Activated gamma-delta T cell treated with anti-CD3 and anti-CD28 coated beads, Interleukin-2, amount 50 U/mL, for 16 hours (primary cell): ENCODE results near the gene PLXDC2.

ENCODE experiments used
- DNase-seq: peaks from one replicate; pipeline ENCODE4 v3.0.0-alpha.2; 2020; ENCODE audit warnings: low read depth

The PLXDC2 gene

DNA sequence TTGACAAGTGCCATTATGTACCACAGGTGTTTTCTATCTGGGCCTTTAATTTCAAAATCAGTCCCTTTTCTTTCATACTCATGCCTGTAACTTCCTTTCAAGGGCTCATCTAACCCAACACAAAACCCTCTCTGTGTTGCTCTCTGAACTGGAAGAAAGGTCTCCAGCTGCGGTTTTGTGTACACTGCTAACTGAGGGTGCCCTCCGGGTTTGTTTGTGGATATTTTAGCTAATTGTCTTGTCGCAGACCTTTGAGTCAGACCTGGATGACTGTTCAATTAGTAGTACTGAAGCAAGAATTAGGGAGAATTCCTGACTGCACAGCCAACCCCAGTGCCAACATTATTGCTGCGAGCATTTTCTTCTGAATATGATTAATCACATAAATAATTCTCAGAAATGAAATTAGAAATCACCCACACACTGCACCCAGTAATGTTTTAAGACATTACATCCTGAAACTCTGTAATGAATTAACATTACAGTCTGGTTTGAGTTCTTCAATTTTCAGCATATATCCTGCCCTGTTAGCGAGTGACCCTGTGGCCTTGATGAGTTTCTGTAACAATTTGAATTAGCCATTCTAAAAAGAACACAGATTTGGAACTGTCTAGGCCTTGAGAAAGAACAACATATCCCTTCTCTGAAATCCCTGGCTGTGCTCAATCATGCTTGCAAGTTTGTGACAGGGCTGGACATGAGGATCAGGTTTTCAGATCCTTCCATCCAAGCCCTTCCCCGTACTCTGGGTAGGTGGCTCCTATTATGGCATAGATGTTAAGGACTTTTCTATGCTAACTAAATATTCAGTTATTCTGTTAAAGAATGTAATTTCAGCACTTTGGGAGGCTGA is 460.1 kb downstream of the PLXDC2 start:
- DNase-seq = no peak

DNA sequence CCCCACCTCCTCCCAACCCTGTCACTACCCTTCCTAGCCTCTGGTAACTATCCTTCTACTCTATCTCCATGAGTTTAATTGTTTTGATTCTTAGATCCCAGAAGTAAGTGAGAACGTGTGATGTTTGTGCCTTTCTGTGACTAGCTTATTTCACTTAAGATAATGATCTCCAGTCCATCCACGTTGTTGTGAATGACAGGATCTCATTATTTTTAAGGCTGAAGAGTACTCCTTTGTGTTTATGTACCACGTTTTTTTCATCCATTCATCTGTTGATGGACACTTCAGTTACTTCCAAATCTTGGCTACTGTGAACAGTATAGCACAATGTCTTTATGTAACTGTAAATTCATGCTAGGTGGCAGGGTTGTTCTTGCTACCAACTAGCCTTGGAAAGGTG is 461.6 kb downstream of the PLXDC2 start:
- DNase-seq = no peak

DNA sequence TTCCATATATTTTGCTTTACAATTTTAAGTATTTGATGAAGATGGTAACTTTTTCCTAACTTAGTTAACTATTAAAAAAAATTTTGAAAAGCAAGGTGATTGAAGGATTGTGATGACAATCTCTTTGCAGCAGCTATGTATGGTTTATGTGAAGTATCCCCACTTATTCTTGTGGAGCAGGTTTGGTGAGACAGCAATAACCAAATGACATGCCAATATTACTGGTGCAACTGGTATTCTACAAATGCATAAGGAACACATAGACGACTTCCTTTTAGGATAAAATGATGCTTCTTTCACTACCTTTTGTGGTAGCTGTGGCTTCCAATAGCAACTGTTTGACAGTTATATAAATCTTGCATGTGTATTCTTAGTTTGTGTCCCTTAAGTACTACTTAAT is 465.3 kb downstream of the PLXDC2 start:
- no peak for DNase-seq

DNA sequence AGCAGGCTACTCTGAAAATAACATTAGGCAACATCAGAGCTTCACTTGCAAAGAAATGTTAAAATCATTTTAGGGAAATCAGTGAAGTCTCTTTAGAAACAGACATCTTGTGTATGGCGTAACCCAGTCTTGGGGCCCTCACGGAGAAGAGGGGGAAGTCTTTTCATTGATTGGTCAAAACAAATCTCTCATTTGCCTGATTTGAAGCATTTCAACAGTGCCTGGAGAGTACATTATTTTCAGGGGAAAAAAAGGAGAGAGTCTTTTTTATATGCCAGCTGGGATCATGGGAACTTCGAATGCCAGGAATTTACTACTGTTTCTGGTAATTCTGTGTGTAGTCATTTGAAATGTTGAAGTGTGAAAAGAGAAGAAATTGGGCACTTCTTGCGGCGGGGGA is 471.4 kb downstream of the PLXDC2 start:
- no peak for DNase-seq

DNA sequence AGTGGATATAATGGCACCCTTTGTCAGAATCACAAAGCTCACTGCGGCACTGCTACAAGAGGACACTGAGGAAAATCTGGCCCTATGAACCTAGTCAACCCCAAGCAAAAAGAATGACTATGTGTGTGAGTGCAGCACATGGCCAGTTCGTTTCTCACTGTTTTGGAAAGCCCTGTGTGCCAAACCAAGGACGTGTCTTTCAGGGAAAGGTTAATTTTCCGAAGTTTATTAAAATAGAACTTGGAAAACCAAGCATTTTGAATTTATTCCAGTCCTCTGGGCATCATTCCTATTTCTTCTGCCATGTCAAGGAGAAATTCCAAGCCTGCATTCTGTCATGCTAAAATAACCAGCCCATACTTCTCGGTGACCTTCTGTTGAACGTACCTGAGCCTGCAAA is 471.8 kb downstream of the PLXDC2 start:
- DNase-seq = no peak

DNA sequence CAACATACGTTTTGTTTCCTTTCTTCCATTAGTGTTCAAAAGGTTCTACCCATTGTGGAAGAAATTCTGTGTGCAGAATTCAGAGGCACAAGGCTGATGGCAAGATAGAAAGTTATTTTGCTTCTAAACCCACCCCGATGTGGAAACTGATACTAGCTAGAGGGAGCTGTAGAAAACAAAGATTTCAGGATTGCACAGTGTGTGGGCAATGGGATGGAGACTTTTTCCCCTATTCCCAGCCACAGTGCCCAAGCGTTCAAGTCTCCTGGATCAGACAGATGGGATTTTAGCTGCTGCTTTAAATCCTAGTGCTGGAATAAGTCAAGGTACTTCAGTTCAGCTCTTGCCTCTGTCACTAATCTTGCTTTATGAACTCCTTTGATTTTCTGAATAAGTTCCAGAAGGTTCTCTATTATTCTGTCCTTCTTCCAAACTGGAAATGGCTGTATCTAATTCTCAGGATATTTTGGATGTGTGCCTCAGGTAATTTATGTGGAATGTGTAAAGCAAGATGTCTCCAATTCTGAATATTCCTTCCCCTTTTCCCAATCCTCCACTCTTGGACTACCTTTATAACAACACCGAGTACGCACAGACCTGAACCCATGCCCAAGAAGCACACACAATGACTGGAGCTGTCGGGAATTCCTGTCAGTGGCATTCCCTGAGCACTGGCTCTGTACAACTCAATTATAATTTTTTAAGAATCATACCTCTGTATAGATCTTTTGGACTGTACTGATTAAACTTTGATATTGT is 473.0 kb downstream of the PLXDC2 start:
- DNase-seq = no peak

DNA sequence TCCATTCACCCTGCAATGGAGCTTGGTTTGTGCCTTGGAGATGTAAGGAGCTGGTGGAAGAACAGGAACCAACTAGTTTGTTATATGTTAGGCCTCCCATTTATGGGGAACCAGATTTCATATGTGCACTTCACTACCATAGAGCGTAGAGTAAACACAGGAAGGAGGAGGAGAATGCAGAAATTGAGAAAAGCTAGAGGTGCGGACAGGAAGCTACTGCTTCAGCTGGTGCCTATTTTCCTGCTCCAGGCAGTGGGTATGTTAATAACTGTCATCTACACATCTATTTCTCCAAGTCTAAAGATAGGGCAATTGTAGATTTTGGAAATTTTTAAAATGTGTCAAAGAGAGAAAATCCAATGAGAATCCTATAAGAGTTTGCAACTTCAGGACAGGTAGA is 482.2 kb downstream of the PLXDC2 start:
- DNase-seq = no peak

DNA sequence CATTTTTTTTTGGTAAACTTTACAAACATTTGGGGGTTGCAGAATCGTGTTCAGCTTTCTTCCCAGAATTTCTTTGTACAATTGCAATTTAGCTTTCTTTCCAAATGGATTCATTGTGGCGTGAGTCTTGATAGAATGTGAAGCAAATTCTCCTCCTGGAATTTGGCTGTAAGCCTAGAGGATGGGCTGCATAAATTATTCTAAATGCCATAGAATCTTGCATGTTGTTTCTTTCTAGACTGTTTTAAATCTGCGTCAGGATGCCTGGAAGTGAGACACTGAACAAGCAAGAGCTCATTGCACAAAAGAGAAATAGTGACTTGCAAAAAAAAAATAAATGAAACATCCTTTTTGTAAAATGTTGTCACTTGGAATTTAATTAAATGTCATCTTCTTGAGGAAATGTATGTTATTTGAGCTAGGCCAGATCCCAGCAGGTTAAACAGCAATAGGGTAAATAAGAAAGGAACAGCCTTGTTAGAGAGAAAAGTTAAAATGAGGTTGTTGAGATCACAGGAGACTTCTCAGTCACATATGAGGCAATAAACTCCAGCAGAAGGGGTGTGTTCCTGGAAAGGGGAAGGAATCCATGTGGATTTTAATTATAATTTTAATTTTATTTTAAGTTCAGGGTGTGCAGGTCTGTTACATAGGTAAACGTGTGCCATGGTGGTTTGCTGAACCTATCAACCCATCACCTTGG is 483.0 kb downstream of the PLXDC2 start:
- DNase-seq = no peak

DNA sequence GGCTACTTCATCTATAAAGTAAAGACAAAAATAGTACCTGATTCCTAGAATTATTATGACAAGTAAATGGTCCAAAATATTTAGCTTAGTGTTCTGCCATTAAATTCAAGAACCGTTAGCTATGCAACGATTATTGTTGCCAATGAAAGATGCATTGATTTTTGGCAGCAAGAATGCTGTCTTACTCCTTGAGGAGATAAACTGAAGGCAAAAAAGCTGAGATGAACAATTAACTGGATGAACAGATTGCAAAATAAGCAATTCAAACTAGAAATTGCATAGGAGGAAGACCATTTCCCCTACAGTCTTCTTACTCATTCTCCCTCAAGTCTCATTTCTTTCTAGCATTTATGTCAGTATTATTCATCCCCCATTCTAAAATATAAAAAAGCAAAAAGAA is 484.5 kb downstream of the PLXDC2 start:
- DNase-seq = no peak

DNA sequence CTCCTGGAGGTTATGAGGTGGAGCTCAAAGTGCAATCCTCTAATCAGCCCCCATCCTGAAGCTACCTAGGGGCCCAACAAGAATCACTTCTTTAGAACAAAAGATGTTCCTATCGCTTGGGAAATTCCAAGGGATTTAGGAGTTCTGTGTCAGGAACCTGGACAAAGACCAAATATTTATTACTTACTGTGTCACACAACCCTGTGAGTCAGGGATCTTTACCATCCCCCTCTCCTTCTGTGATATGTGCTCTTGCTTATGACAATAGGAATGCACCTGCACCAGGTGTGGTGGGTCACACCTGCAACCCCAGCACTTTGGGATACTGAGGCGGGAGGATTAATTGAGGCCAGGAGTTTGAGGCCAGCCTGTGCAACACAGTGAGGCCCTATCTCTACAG is 485.8 kb downstream of the PLXDC2 start:
- DNase-seq = no peak

DNA sequence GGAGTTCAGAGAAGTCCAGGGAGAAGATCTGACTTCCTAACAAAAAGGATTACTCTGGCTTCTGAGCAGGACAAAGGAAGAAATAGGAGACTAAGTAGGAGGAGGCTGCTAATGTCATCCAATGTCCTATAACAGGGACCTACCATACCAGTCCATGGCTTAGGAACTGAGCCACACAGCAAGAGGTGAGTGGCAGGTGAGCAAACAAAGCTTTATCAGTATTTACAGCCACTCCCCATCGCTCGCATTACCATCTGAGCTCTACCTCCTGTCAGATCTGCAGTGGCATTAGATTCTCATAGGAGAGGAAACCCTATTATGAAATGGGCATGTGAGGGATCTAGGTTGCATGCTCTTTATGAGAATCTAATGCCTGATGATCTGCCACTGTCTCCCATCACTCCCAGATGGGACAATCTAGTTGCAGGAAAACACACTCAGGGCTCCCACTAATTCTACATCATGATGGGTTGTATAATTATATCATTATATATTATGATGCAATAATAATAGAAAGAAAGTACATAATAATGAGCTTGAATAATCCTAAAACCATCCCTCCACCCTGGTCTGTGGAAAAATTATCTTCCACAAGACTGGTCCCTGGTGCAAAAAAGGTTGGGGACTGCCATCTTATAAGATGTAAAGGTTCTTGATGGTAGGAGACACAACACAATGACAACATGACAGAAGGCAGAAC is 487.4 kb downstream of the PLXDC2 start:
- DNase-seq = no peak

DNA sequence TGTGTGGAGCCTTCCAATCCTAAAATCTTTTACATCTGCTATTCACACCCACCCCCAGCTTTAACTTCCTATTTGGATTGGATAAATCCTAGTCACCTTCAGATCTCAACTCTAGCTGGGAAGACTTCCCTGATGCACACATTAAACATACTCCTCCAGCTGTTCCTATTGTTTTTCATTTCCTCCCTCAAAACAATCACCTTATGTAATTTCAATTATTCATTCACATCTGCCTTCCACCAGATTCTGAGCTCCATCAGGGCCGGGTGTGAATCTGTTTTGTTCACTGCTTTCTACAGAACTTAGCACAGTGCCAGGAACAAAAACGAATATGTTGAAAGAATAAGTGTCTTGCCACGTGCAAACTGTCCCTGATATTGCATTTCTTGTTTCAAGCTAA is 497.4 kb downstream of the PLXDC2 start:
- DNase-seq = no peak

DNA sequence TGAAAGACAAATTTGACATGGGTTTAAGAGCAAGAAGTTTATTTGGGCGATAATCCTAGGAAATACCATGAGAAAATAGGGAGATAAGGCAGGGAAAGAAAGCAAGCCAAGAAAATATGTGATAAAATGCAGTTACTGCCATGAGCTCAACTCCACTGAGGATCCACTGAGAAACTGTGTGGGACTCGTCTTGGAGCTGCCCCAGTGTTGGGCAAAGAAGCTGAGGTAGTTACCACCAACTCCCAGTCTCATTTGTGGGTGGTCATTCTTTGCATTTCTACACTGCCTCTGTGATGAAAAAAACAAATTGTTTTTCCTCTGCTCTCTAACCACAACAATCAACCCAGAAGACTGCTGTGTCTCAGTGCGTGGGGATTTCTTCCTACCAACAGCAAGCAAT is 498.2 kb downstream of the PLXDC2 start:
- no peak for DNase-seq

DNA sequence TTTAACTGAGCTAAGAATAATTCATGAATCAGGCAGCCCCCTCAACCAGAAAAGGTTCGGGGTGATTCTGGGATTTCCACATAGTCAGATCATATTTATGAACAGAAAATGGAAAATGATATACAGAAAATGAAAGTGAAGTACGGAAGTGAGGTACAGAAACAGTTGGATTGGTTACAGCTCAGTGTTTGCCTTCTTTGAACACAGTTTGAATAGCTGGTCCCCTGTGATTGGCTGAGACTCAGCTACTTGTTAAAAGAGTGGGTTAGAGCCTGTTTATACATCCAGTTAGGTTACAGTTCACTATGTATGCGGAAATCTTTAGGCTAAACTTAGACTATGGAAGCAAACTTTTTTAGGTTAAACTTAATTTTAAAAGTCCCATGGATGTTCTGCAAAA is 511.7 kb downstream of the PLXDC2 start:
- no peak for DNase-seq

DNA sequence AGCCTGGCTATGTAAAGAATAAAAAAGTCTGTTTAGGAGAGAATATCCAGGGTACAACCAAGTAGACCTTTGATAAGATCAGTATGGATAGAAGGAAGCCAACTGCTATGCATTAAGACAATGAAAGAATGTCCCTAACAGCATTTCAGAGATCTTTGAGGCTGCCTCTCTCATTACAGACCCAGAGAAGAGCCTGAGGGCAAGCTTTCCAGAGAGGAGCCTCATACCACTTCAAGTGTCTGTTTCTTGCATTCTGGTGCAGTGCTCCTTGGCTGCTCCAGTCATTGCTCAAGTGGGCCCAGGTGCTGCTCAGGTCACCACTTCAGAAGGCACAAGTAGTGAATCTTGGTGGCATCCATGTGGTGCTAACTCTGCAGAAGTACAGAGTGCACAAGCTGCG is 514.0 kb downstream of the PLXDC2 start:
- no peak for DNase-seq

DNA sequence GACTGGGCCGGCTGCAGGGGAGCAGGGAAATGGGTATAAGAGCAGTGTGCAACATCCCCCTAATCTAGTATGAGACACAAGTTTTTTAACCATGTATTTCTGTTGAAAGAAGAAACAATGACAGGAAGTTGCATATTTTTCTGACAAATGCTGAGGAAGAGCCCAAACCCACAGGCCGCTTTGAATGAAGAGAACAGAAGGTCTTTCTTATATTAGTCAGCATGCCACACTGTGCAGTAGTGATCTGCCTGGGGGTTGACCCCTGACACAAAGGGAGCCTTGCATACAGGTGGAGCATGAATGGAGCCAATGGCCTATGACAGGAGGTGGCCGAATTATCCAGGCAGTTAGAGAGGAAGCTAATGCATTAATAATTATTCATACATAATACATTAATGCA is 518.3 kb downstream of the PLXDC2 start:
- no peak for DNase-seq
